ENCODE data around the gene AMOTL2.

The AMOTL2 gene

DNA sequence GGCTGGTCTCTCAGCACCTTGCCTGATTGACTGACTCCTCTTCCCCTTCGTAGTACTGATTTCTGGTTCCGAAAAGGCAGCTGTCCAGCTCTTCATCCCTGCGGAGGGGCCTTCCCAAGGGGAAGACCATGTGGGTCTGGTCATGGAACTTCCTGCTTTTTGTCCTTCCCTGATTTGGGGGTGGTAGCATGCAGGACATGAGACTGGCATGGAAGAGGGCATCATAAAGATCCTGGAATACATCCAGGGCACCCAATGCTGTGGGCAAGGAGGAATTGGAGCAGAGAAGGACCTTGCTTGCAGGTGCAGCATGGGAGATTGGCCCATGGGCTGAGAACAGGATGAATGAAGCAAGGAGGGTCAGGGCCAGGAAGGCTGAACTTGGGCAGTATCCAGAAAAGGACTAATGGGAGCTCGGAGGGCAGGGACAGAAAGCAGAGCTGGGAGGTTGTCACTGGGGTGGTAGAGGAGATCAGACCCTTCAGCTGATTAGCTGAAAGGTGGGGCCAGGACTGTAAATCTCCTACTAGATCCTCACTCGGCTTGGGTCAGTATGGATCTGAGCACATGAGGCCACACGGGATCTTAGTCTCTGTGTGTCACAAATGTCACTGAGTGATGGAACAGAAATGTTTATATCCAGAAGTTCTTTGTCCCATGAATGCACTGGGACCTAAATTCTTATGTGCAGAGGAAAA lies 59.5 kb downstream of the AMOTL2 start:
- H2AFZ ChIP-seq (ENCODE audit: low read depth, low read length, severe bottlenecking), result no peak overlapping the region
- no peaks in the 10 kb centered on the region for H3K36me3 ChIP-seq (ENCODE audit: low read length)
- no peaks in the 10 kb centered on the region for H3K9me2 ChIP-seq (replicated peaks; ENCODE audit: insufficient read depth, low read length)
- H3K4me3 ChIP-seq (ENCODE audit: insufficient read depth, low read length, poor library complexity, severe bottlenecking), result no peak overlapping the region
- no peak overlapping the region for H3K27ac ChIP-seq (ENCODE audit: low read depth, low read length)
- H4K20me1 ChIP-seq (ENCODE audit: low read depth, low read length), result no peaks in the 10 kb centered on the region
- H3K4me2 ChIP-seq (ENCODE audit: low read depth, low read length, poor library complexity, severe bottlenecking), result no peak overlapping the region
- no peaks in the 10 kb centered on the region for H3K9me3 ChIP-seq (ENCODE audit: insufficient read depth, low read length)
- no peaks in the 10 kb centered on the region for H3F3A ChIP-seq (ENCODE audit: insufficient read depth)
- H3K79me2 ChIP-seq (ENCODE audit: insufficient read depth, low read length), result no peaks in the 10 kb centered on the region
- no peak for TF ChIP-seq EZH2phosphoT487 (conservative IDR thresholded peaks at IDR 0.05; ENCODE audit: low read length)
- TF ChIP-seq, protein P1, sequence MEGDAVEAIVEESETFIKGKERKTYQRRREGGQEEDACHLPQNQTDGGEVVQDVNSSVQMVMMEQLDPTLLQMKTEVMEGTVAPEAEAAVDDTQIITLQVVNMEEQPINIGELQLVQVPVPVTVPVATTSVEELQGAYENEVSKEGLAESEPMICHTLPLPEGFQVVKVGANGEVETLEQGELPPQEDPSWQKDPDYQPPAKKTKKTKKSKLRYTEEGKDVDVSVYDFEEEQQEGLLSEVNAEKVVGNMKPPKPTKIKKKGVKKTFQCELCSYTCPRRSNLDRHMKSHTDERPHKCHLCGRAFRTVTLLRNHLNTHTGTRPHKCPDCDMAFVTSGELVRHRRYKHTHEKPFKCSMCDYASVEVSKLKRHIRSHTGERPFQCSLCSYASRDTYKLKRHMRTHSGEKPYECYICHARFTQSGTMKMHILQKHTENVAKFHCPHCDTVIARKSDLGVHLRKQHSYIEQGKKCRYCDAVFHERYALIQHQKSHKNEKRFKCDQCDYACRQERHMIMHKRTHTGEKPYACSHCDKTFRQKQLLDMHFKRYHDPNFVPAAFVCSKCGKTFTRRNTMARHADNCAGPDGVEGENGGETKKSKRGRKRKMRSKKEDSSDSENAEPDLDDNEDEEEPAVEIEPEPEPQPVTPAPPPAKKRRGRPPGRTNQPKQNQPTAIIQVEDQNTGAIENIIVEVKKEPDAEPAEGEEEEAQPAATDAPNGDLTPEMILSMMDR (IDR thresholded peaks at IDR 0.05; ENCODE audit: insufficient read depth, low read length, poor library complexity, severe bottlenecking), result no peak
- no peaks in the 10 kb centered on the region for H3K27me3 ChIP-seq (ENCODE audit: low read length)
- no peak overlapping the region for H3K9ac ChIP-seq (ENCODE audit: low read length)

DNA sequence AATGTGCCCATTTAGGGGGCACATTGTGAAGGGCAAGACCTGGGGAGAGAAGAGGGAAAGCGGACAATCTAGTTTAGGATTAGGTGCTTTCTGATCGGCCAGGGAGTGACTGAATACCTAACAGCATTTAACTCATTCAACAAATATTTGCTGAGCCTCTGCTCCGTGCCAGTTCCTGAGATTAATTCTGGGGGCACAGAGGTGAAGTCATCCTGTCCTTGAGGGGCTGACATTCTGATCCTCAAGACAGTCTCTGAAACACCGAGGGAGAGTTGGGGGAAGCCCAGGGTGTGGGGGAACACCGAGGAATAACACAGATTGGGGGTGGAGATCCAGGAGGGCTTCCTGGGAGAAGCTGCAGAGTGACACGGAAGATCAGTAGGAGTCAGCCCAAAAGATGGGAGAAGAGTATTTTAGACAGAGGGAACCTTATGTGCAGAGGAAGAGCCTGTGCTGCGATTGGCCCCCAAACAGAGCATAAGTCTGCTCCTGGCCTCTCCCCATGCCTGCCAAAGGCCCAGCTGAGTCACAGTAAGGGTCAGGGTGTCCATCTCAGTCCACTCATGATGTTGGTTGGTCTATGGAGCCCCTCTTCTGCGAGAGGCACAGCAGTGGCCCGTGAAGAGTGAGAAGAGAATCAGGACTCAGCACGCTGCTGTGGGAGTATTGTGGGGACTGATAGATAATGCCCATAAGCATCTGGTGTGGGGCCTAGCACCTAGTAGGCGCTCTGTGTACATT lies 60.2 kb downstream of the AMOTL2 start:
- Histone ChIP-seq H2AFZ (ENCODE audit: low read depth, low read length, severe bottlenecking) (no peak overlapping the region), H4K20me1 (ENCODE audit: low read depth, low read length) (no peaks in the 10 kb centered on the region)

DNA sequence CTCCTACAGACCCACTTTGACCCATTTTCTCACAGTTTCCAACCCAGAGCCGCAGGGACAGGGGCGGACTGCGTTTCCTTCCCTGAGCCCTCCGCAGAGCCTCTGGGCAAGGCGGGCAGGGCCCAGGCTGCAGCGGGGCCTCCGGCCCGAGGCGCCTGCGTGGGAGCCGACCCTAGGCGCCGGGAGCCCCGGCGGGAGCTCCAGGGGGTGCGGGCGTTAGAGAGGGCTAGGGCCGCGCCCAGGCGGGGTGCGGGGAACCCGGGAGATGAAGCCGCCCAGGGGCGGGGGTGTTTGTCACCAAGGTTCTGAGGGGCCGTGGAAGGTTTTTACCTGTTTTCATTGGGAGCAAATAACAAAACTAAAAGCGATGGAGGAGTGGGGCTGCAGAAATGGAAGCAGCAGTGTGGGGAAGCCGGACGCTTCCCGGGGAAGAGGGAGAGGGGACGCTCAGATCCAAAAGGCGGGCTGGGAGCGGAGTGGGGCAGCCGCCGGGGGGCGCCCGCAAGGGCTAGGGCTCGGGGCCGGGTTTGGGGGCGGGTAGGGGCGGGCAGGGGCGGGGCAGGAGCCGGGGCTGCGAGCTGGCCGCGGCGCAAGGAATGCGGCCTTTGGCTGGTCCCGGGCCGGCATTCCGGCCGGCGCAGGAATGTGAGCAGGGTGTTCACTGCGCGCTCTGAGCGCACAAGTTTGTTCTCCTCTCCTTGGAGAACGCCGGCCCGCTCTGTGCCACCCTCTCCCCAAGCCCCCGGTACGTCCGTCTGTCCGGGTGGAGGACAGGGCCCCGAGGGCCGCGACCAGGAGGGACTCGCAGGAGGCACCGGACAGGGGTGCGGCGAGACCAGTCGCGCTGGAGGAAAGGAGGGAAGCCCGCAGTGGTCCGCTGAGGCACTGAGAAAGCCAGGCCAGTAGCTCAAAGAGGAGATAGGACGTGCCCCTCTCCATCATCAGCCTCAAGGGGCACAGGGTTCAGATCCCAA lies 61.1 kb downstream of the AMOTL2 start:
- no peak for TF ChIP-seq EZH2phosphoT487 (conservative IDR thresholded peaks at IDR 0.05; ENCODE audit: low read length)
- TF ChIP-seq, protein P1 (IDR thresholded peaks at IDR 0.05; ENCODE audit: insufficient read depth, low read length, poor library complexity, severe bottlenecking), result no peak
- H4K20me1 ChIP-seq (ENCODE audit: low read depth, low read length), result no peaks in the 10 kb centered on the region
- no peaks in the 10 kb centered on the region for H3K36me3 ChIP-seq (ENCODE audit: low read length)
- H3K9me3 ChIP-seq (ENCODE audit: insufficient read depth, low read length), result no peaks in the 10 kb centered on the region
- no peaks in the 10 kb centered on the region for H3K9me2 ChIP-seq (replicated peaks; ENCODE audit: insufficient read depth, low read length)
- H3K27me3 ChIP-seq (ENCODE audit: low read length), result no peaks in the 10 kb centered on the region
- H3F3A ChIP-seq (ENCODE audit: insufficient read depth), result no peaks in the 10 kb centered on the region
- H2AFZ ChIP-seq (ENCODE audit: low read depth, low read length, severe bottlenecking), result no peak overlapping the region
- no peak overlapping the region for H3K4me2 ChIP-seq (ENCODE audit: low read depth, low read length, poor library complexity, severe bottlenecking)
- no peak overlapping the region for H3K9ac ChIP-seq (ENCODE audit: low read length)
- H3K4me3 ChIP-seq (ENCODE audit: insufficient read depth, low read length, poor library complexity, severe bottlenecking), result no peak overlapping the region
- H3K79me2 ChIP-seq (ENCODE audit: insufficient read depth, low read length), result no peaks in the 10 kb centered on the region
- H3K27ac ChIP-seq (ENCODE audit: low read depth, low read length), result no peak overlapping the region

More for the DNA sequence above, 60.2 kb downstream of the AMOTL2 start:
- TF ChIP-seq, protein P1 (IDR thresholded peaks at IDR 0.05; ENCODE audit: insufficient read depth, low read length, poor library complexity, severe bottlenecking), result no peak
- TF ChIP-seq EZH2phosphoT487 (conservative IDR thresholded peaks at IDR 0.05; ENCODE audit: low read length), result no peak
- H3K27ac ChIP-seq (ENCODE audit: low read depth, low read length), result no peak overlapping the region
- no peaks in the 10 kb centered on the region for H3K27me3 ChIP-seq (ENCODE audit: low read length)
- H3K4me3 ChIP-seq (ENCODE audit: insufficient read depth, low read length, poor library complexity, severe bottlenecking), result no peak overlapping the region
- no peaks in the 10 kb centered on the region for H3K9me2 ChIP-seq (replicated peaks; ENCODE audit: insufficient read depth, low read length)
- H3K79me2 ChIP-seq (ENCODE audit: insufficient read depth, low read length), result no peaks in the 10 kb centered on the region
- H3K9ac ChIP-seq (ENCODE audit: low read length), result no peak overlapping the region
- no peaks in the 10 kb centered on the region for H3K36me3 ChIP-seq (ENCODE audit: low read length)
- no peak overlapping the region for H3K4me2 ChIP-seq (ENCODE audit: low read depth, low read length, poor library complexity, severe bottlenecking)
- no peaks in the 10 kb centered on the region for H3K9me3 ChIP-seq (ENCODE audit: insufficient read depth, low read length)
- no peaks in the 10 kb centered on the region for H3F3A ChIP-seq (ENCODE audit: insufficient read depth)

All from SU-DHL-6 (cell line).